HFFc6 (cell line): Measurements from ENCODE around the gene ATP2A1. TPM values are rescaled to one million over a fixed set of nuclear protein-coding genes. Genes with fewer than 3 reads are reported as not detected.

Experiments
- DNase-seq: peaks from one replicate; pipeline ENCODE4 v3.0.0-alpha.2; 2018
- H3K27ac Mint-ChIP-seq: 2 replicates; pipeline ENCODE4 v1.8.0; 2020; ENCODE audit warnings: mild to moderate bottlenecking, mixed read lengths
- H3K27me3 Mint-ChIP-seq: 2 replicates; pipeline ENCODE4 v1.8.0; 2021; ENCODE audit warnings: mild to moderate bottlenecking, moderate library complexity, mixed read lengths; ENCODE audit not compliant: insufficient read depth
- H3K36me3 Mint-ChIP-seq: 2 replicates; pipeline ENCODE4 v1.8.0; 2021; ENCODE audit warnings: low read depth, mixed read lengths
- H3K4me1 Mint-ChIP-seq: 2 replicates; pipeline ENCODE4 v1.8.0; 2020; ENCODE audit warnings: low read depth, mixed read lengths
- H3K4me3 Mint-ChIP-seq: 2 replicates; pipeline ENCODE4 v1.8.0; 2020; ENCODE audit warnings: mild to moderate bottlenecking, moderate library complexity, mixed read lengths
- H3K9me3 Mint-ChIP-seq: 2 replicates; pipeline ENCODE4 v1.8.0; 2020; ENCODE audit warnings: mild to moderate bottlenecking, mixed read lengths
- CTCF ChIP-seq: fragments of 200-600 bp; sonication (generic); IDR thresholded peaks from 2 replicates; pipeline ENCODE4 v1.5.0; 2021; ENCODE audit warnings: antibody characterized with exemption, mild to moderate bottlenecking
- total RNA-seq, 6 experiments: library from RNA; stranded (reverse); fragmentation: NEBNext Ultra II Directional; extraction: Animal tissue kit (Norgen Biotek cat#: 25700); gene quantifications; 2 replicates in 1 of 6; 3 replicates in 5 of 6; pipeline ENCODE4 v1.2.3, GENCODE V29; 2021

ATP2A1 gene
- total RNA-seq, 6 experiments from 2014 or later = 0.26 to 0.85 (median 0.54) TPM

DNA sequence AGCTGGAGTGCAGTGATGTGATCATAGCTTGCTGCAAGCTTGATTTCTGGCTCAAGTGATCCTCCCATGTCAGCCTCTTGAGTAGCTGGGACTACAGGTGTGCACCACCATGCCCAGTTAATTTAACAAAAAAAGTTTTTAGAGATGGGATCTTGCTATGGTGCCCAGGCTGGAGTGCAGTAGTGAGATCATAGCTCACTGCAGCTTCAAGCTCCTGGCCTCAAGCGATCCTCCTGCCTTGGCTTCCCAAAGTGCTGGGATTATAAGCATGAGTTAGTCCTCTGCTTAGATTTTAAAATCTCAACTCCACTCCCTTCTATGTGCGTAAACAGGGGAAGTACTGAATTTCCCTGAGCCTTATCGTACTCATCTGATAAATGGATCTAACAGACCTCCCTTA lies 40.4 kb downstream of the ATP2A1 start:
- DNase-seq = no peak
- Mint-ChIP-seq H3K27me3 (no peaks in the 10 kb centered on the region), H3K27ac (no peak overlapping the region), H3K36me3 (peaks cover 26% of the 10 kb centered on the region), H3K4me1 (peaks cover 12% of the 10 kb centered on the region; the same call in 1 of the 2 replicates), H3K9me3 (no peaks in the 10 kb centered on the region), H3K4me3 (no peak overlapping the region)
- TF ChIP-seq CTCF = no peak

DNA sequence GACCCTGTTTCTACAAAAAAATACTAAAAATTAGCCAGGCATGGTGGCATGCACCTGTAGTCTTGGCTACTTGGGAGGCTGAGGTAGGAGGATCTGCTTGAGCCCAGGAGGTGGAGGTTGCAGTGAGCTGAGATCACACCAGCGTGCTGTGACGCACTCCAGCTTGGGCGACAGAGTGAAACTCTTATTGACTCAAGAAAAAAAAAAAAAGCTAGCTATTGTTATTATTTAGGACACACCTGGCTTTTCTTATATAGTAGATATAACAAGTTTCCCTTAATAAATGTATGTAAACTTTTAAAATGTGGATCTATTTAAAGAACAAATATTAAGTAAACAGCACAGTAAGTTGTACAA lies 44.9 kb downstream of the ATP2A1 start:
- peak overlapping the region; percentile 35; the same call in 1 of the 2 replicates for H3K4me3 Mint-ChIP-seq
- DNase-seq = no peak
- no peak overlapping the region for H3K27ac Mint-ChIP-seq
- peaks cover 11% of the 10 kb centered on the region; the same call in 1 of the 2 replicates for H3K4me1 Mint-ChIP-seq
- peaks cover 6% of the 10 kb centered on the region; the same call in 1 of the 2 replicates for H3K36me3 Mint-ChIP-seq
- no peaks in the 10 kb centered on the region for H3K9me3 Mint-ChIP-seq
- no peak for TF ChIP-seq CTCF
- peaks cover 3% of the 10 kb centered on the region; the same call in 1 of the 2 replicates for H3K27me3 Mint-ChIP-seq

- H3K27ac Mint-ChIP-seq = no peak overlapping the region
- H3K4me1 Mint-ChIP-seq = peaks cover 11% of the 10 kb centered on the region; the same call in 1 of the 2 replicates
- peaks cover 6% of the 10 kb centered on the region; the same call in 1 of the 2 replicates for H3K36me3 Mint-ChIP-seq
- no peak for DNase-seq
- no peaks in the 10 kb centered on the region for H3K9me3 Mint-ChIP-seq
- no peak for TF ChIP-seq CTCF
- peak overlapping the region; percentile 94 for H3K4me3 Mint-ChIP-seq
- H3K27me3 Mint-ChIP-seq = peaks cover 3% of the 10 kb centered on the region; the same call in 1 of the 2 replicates
These were observed 45.5 kb downstream of the ATP2A1 start for GRCh38 chr16:28923652-28924398.

DNA sequence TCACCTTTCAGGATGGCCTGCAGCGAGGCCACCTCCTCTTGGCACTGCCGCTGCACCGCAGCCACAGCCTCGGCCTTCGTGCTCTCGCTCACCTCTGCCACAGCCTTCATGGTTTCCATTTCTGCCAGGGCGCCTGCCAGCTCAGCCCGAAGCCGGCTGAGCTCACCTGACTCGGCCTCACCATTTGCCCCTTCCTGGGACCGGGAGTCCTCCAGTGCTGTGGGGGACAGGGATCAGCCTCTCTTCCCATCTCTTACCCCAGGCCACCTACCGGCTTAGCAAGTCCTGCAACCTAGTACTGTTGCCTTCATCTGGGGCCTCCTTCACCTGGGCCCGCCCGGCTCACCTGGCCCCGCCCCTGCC lies 46.1 kb downstream of the ATP2A1 start:
- no peak for DNase-seq
- peaks cover 3% of the 10 kb centered on the region; the same call in 1 of the 2 replicates for H3K27me3 Mint-ChIP-seq

DNA sequence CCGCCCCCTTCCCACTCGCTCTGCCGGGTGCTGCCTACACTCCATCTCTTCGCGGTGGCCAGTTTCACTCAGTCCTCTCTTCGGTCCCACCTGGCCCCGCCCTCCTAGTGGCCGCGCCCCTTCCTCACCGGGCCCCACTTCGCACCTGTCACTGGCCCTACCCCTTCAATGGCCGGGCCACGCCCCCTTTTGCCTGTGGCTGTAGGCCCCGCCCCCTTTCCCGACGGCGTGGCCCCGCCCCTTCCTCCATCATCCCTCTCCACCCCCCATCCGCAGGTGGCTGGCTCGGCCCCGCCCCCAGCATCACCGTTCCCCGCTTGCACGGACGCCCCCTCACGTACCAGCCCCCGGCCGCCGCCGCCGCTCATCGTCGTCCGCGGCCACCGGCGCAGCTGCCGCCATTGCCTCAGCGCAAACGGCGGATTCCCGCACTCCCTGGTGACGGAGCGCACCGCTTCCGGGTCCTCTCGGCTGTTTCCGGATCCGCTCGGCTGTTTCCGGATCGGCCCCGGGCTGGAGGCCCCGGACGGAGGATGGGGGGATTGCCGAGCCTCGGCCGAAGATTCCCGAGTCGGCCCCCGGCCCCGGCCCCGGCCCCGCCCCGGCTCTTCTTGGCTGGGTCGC lies 46.6 kb downstream of the ATP2A1 start, which contains the start of gene RABEP2:
TSS of gene RABEP2 (minus strand) at position 477 of the 624 bp plus-strand sequence. CDS start at position 402, 75 bp downstream.
- Mint-ChIP-seq H3K4me1 (peaks cover 11% of the 10 kb centered on the region; the same call in 1 of the 2 replicates), H3K27ac (peak within 1 kb of the TSS; percentile 92), H3K36me3 (peaks cover 6% of the 10 kb centered on the region; the same call in 1 of the 2 replicates), H3K9me3 (no peaks in the 10 kb centered on the region), H3K27me3 (peaks cover 3% of the 10 kb centered on the region; the same call in 1 of the 2 replicates), H3K4me3 (peak within 1 kb of the TSS; percentile 94)
- DNase-seq = peak; percentile 84
- TF ChIP-seq CTCF = peak; percentile 5; the same call in 1 of the 2 replicates

More for the DNA sequence above, 46.1 kb downstream of the ATP2A1 start:
- H3K27ac Mint-ChIP-seq = no peak overlapping the region
- no peaks in the 10 kb centered on the region for H3K9me3 Mint-ChIP-seq
- H3K4me3 Mint-ChIP-seq = peak overlapping the region; percentile 94
- peaks cover 6% of the 10 kb centered on the region; the same call in 1 of the 2 replicates for H3K36me3 Mint-ChIP-seq
- H3K4me1 Mint-ChIP-seq = peaks cover 11% of the 10 kb centered on the region; the same call in 1 of the 2 replicates
- TF ChIP-seq CTCF = no peak; the same call in 1 of the 2 replicates
